Vagina (tissue), 2 donors: ENCODE measurements around the gene OSBPL8. TPM values are rescaled to one million over a fixed set of nuclear protein-coding genes. Genes with fewer than 3 reads are reported as not detected.

Experiments used
- DNase-seq, 2 donors: peaks; one replicate each; pipeline ENCODE4 v3.0.0-alpha.2; 2017; ENCODE audit errors: extremely low spot score in 2 of 2
- H3K27ac ChIP-seq: fragments of 200-600 bp; sonication (generic); one replicate; pipeline ENCODE4 v1.5.1; 2019
- H3K27me3 ChIP-seq: fragments of 200-600 bp; sonication (generic); one replicate; pipeline ENCODE4 v1.5.1; 2019
- H3K36me3 ChIP-seq, 2 donors: fragments of 200-600 bp; sonication (generic); one replicate each; pipeline ENCODE4 v1.5.1; 2017 to 2019
- H3K4me1 ChIP-seq: fragments of 200-600 bp; sonication (generic); one replicate; pipeline ENCODE4 v1.5.1; 2019
- H3K4me3 ChIP-seq, 2 donors: fragments of 200-600 bp; sonication (generic); 1 replicate in 1 of 2; 2 replicates in 1 of 2; pipeline ENCODE4 v1.5.1; 2016 to 2019
- H3K9me3 ChIP-seq: fragments of 200-600 bp; sonication (generic); one replicate; pipeline ENCODE4 v1.5.1; 2019
- POLR2A ChIP-seq, 2 donors: fragments of 450-650 bp; IDR thresholded peaks; one replicate each; pipeline ENCODE4 v1.6.1; 2017; ENCODE audit warnings: antibody characterized with exemption in 2 of 2, mild to moderate bottlenecking in 2 of 2, moderate library complexity in 2 of 2
- POLR2AphosphoS5 ChIP-seq, 2 donors: sonication (generic); formaldehyde crosslinking; IDR thresholded peaks; one replicate each; pipeline ENCODE4 v1.9.0; 2017; ENCODE audit warnings: antibody characterized with exemption in 2 of 2, mild to moderate bottlenecking in 2 of 2, low read depth in 1 of 2; ENCODE audit not compliant: insufficient read depth in 1 of 2
- intact Hi-C: fragments of 100-400 bp; cut with DNase I; formaldehyde crosslinking; loops from one replicate; pipeline ENCODE4 v1.15.1; 2023
- total RNA-seq: library from RNA; depleted of rRNA; stranded (reverse); fragments of >200 nt; gene quantifications from one replicate; pipeline ENCODE4 v1.2.3, GENCODE V29; 2016
- TF ChIP-seq, protein P1 (sequence below), 3 experiments: fragments of 450-650 bp in 2 of 3; fragments of 200-600 bp in 1 of 3; sonication (generic) in 1 of 3; IDR thresholded peaks; one replicate each; pipeline ENCODE4 v1.5.1; 2017 to 2019; ENCODE audit warnings: antibody characterized with exemption in 3 of 3, mild to moderate bottlenecking in 2 of 3, moderate library complexity in 2 of 3

OSBPL8 gene
- total RNA-seq, 1 donor from 2014 or later: 66.5 TPM

DNA sequence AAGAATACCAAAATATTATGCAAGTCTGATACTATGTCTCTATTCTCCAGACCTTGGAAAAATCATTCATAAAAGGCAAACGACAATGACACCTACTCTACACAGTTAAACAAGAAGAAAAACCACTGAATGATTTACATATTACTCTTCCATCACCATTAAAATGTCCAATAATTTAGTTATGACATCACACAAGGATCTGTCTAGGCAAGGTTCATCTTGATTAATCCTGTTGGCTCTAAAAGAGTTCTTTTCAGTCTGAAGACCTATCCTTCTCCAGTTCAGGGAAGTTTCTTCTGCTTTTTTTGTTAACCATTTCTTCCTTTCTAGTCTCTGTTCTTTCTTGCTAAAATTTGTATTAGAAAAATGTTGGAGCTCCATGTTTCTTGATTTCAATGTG, 64.0 kb downstream of the OSBPL8 start:
- peaks cover 8% of the 10 kb centered on the region for H3K9me3 ChIP-seq
- no peaks in the 10 kb centered on the region for H3K27me3 ChIP-seq
- TF ChIP-seq, protein P1, sequence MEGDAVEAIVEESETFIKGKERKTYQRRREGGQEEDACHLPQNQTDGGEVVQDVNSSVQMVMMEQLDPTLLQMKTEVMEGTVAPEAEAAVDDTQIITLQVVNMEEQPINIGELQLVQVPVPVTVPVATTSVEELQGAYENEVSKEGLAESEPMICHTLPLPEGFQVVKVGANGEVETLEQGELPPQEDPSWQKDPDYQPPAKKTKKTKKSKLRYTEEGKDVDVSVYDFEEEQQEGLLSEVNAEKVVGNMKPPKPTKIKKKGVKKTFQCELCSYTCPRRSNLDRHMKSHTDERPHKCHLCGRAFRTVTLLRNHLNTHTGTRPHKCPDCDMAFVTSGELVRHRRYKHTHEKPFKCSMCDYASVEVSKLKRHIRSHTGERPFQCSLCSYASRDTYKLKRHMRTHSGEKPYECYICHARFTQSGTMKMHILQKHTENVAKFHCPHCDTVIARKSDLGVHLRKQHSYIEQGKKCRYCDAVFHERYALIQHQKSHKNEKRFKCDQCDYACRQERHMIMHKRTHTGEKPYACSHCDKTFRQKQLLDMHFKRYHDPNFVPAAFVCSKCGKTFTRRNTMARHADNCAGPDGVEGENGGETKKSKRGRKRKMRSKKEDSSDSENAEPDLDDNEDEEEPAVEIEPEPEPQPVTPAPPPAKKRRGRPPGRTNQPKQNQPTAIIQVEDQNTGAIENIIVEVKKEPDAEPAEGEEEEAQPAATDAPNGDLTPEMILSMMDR (IDR thresholded peaks at IDR 0.05): no peak
- TF ChIP-seq POLR2A (IDR thresholded peaks at IDR 0.05) (no peak), POLR2AphosphoS5 (IDR thresholded peaks at IDR 0.05; ENCODE audit: insufficient read depth in 1 of 2, low read depth in 1 of 2) (no peak)
- intact Hi-C loops: no loop called here
- no peak overlapping the region for H3K27ac ChIP-seq
- no peak overlapping the region for H3K4me3 ChIP-seq
- H3K36me3 ChIP-seq: no peaks in the 10 kb centered on the region
- no peak for DNase-seq
- H3K4me1 ChIP-seq: peaks cover 4% of the 10 kb centered on the region

DNA sequence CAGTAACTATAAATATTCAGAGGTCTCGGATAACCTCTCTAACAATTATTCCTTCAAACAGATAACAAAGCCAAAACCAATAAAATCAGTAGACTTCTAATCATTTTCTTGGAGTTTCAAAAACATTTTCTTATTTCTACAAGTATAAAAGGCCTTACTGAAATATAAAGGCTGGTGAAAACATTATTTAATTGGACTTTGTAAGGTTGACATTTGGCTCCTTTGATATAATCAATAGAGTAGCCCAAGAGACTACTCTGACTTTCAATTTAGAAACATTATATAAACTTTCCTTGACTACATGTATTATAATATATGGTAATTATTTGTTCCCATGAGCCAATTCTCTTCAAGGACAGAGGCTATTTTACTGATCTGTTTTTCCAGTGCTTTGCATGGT, 68.3 kb downstream of the OSBPL8 start:
- DNase-seq: no peak
- peaks cover 8% of the 10 kb centered on the region for H3K9me3 ChIP-seq
- TF ChIP-seq POLR2AphosphoS5 (IDR thresholded peaks at IDR 0.05; ENCODE audit: insufficient read depth in 1 of 2, low read depth in 1 of 2): no peak
- TF ChIP-seq, protein P1 (IDR thresholded peaks at IDR 0.05): no peak
- no peak for TF ChIP-seq POLR2A (IDR thresholded peaks at IDR 0.05)
- no peak overlapping the region for H3K4me3 ChIP-seq
- no peak overlapping the region for H3K27ac ChIP-seq
- intact Hi-C loops: no loop called here
- no peaks in the 10 kb centered on the region for H3K36me3 ChIP-seq
- no peaks in the 10 kb centered on the region for H3K27me3 ChIP-seq
- H3K4me1 ChIP-seq: peaks cover 3% of the 10 kb centered on the region

DNA sequence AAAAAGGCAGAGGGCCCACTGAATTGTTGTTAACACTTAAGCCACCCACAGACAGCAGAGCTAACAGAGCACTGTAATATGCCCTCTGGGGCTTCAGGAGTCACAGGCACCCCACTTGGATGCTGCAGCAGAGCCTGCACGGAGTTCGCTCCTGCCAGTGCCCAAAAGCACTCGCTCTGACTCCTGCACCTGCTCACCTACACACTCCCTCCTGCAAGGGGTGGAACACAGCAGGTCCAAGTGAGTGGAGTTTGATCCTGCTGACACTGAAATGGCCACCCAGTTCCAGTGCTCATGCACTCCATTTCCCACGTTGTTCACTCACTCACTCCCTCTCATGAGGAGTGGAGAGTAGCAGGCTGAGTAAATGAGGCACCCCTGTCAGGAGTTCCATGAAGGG, 68.8 kb downstream of the OSBPL8 start:
- peaks cover 0 to 2% of the 10 kb centered on the region in 2 donors for H3K36me3 ChIP-seq
- H3K27ac ChIP-seq: no peak overlapping the region
- intact Hi-C loops: no loop called here
- DNase-seq: no peak
- peaks cover 8% of the 10 kb centered on the region for H3K9me3 ChIP-seq
- TF ChIP-seq POLR2AphosphoS5 (IDR thresholded peaks at IDR 0.05; ENCODE audit: insufficient read depth in 1 of 2, low read depth in 1 of 2) (no peak), POLR2A (IDR thresholded peaks at IDR 0.05) (no peak)
- TF ChIP-seq, protein P1 (IDR thresholded peaks at IDR 0.05): no peak
- H3K27me3 ChIP-seq: no peaks in the 10 kb centered on the region
- no peaks in the 10 kb centered on the region for H3K4me1 ChIP-seq
- no peak overlapping the region for H3K4me3 ChIP-seq

DNA sequence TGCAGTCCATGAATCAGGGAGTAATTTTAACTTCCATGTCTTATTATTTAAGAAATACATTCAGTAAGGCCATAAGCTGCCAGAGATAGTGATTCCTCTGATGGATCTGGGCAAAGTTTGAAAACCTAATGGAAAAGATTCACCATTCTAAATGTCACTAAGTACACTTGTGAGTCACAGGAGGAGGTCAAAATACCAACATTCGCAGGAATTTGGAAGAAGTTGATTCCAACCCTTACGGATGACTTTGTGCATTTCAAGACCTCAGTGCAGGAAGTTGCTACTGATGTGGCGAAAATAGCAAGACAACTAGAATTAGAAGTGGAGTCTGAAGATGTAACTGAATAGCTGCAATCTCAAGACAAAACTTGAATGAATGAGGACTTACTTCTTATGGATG, 69.8 kb downstream of the OSBPL8 start:
- DNase-seq: no peak
- Histone ChIP-seq H3K27ac (no peak overlapping the region), H3K4me1 (no peaks in the 10 kb centered on the region), H3K9me3 (peaks cover 7% of the 10 kb centered on the region), H3K36me3 (peaks cover 0 to 3% of the 10 kb centered on the region in 2 donors), H3K4me3 (no peak overlapping the region), H3K27me3 (no peaks in the 10 kb centered on the region)
- intact Hi-C loops: no loop called here
- TF ChIP-seq, protein P1 (IDR thresholded peaks at IDR 0.05): no peak
- TF ChIP-seq POLR2AphosphoS5 (IDR thresholded peaks at IDR 0.05; ENCODE audit: insufficient read depth in 1 of 2, low read depth in 1 of 2) (no peak), POLR2A (IDR thresholded peaks at IDR 0.05) (no peak)

DNA sequence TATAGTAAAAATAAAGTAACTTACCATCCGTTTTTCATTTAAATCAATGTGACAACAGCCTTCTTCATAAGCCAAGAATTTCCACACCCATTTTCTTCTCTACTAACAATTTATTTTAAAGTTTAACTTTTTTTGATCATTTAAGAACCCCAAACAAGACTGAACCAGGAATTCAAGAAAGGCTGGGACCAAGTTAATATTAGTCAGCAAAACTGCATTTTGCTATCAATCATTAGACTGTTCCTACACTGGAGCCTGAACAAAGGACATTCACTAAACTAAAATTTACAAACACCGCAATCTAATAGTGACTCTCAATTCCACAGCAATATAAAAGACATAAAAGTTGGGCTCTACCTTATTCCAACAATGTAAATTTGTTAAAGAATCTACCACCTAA, 73.6 kb downstream of the OSBPL8 start:
- TF ChIP-seq, protein P1 (IDR thresholded peaks at IDR 0.05): no peak
- TF ChIP-seq POLR2AphosphoS5 (IDR thresholded peaks at IDR 0.05; ENCODE audit: insufficient read depth in 1 of 2, low read depth in 1 of 2) (no peak), POLR2A (IDR thresholded peaks at IDR 0.05) (no peak)
- DNase-seq: no peak
- H3K4me3 ChIP-seq: no peak overlapping the region
- no peaks in the 10 kb centered on the region for H3K27me3 ChIP-seq
- H3K36me3 ChIP-seq: peaks cover 0 to 3% of the 10 kb centered on the region in 2 donors
- H3K9me3 ChIP-seq: no peaks in the 10 kb centered on the region
- intact Hi-C loops: no loop called here
- no peaks in the 10 kb centered on the region for H3K4me1 ChIP-seq
- H3K27ac ChIP-seq: no peak overlapping the region
